ENCODE data around the gene PARD6A.

GRCh38 chr16:67676516-67676915 is 15.8 kb downstream of the PARD6A start:
- TF ChIP-seq CTCF (IDR thresholded peaks at IDR 0.05) (no peak), EP300 (IDR thresholded peaks at IDR 0.05) (no peak), POLR2A (IDR thresholded peaks at IDR 0.05) (no peak)
